GM23248 (cell line): ENCODE measurements around the gene TTBK2. TPM values are rescaled to one million over a fixed set of nuclear protein-coding genes. Genes with fewer than 3 reads are reported as not detected.
A peak's percentile ranks its signal among the peaks of the same experiment; 100 is the strongest.

Source experiments
- DNase-seq: peaks from one replicate; pipeline ENCODE4 v3.0.0-alpha.2; 2015
- H2AFZ ChIP-seq: fragments of 200-600 bp; sonication (generic); 2 replicates; pipeline ENCODE4 v1.6.1; 2016; ENCODE audit warnings: antibody characterized with exemption
- H3F3A ChIP-seq: fragments of 200-600 bp; sonication (generic); 2 replicates; pipeline ENCODE4 v1.6.1; 2016; ENCODE audit warnings: mild to moderate bottlenecking, antibody characterized with exemption, mixed run types; ENCODE audit not compliant: insufficient read depth
- H3K27ac ChIP-seq: fragments of 200-600 bp; sonication (generic); 2 replicates; pipeline ENCODE4 v1.5.1; 2016; ENCODE audit warnings: mild to moderate bottlenecking
- H3K27me3 ChIP-seq: fragments of 200-600 bp; sonication (generic); replicated peaks from 2 replicates; pipeline ENCODE4 v1.6.1; 2016; ENCODE audit warnings: mild to moderate bottlenecking; ENCODE audit not compliant: insufficient read depth
- H3K36me3 ChIP-seq: fragments of 200-600 bp; sonication (generic); 2 replicates; pipeline ENCODE4 v1.6.1; 2016; ENCODE audit warnings: low read depth, mild to moderate bottlenecking
- H3K4me1 ChIP-seq: fragments of 200-600 bp; sonication (generic); 2 replicates; pipeline ENCODE4 v1.6.1; 2016; ENCODE audit warnings: mild to moderate bottlenecking; ENCODE audit not compliant: insufficient read depth
- H3K4me2 ChIP-seq: fragments of 200-600 bp; sonication (generic); one replicate; pipeline ENCODE4 v1.6.1; 2016; ENCODE audit warnings: mild to moderate bottlenecking; ENCODE audit not compliant: unreplicated experiment
- H3K4me3 ChIP-seq: fragments of 200-600 bp; sonication (generic); 2 replicates; pipeline ENCODE4 v1.5.1; 2016; ENCODE audit warnings: mild to moderate bottlenecking
- H3K79me2 ChIP-seq: fragments of 200-600 bp; sonication (generic); 2 replicates; pipeline ENCODE4 v1.6.1; 2016; ENCODE audit warnings: mild to moderate bottlenecking; ENCODE audit not compliant: insufficient read depth
- H3K9ac ChIP-seq: fragments of 200-600 bp; sonication (generic); 2 replicates; pipeline ENCODE4 v1.6.1; 2016; ENCODE audit warnings: mild to moderate bottlenecking
- H3K9me2 ChIP-seq: fragments of 200-600 bp; sonication (generic); 2 replicates; pipeline ENCODE4 v1.6.1; 2016; ENCODE audit warnings: mixed run types, mild to moderate bottlenecking, moderate library complexity; ENCODE audit not compliant: insufficient read depth
- H3K9me3 ChIP-seq: fragments of 200-600 bp; sonication (generic); one replicate; pipeline ENCODE4 v1.6.1; 2017; ENCODE audit warnings: low read depth
- H4K20me1 ChIP-seq: fragments of 200-600 bp; sonication (generic); 2 replicates; pipeline ENCODE4 v1.6.0; 2016; ENCODE audit not compliant: insufficient read depth
- EZH2 ChIP-seq: fragments of 200-600 bp; sonication (generic); IDR thresholded peaks from 2 replicates; pipeline ENCODE4 v1.6.1; 2018; ENCODE audit warnings: antibody characterized with exemption, mild to moderate bottlenecking; ENCODE audit not compliant: insufficient read depth, poor library complexity, severe bottlenecking
- EZH2phosphoT487 ChIP-seq: fragments of 200-600 bp; sonication (generic); IDR thresholded peaks from 2 replicates; pipeline ENCODE4 v1.6.1; 2018; ENCODE audit warnings: antibody characterized with exemption, moderate library complexity, mild to moderate bottlenecking, low read depth; ENCODE audit not compliant: insufficient read depth
- WGBS, 2 experiments: methylation state at CpG; one replicate each; pipeline ENCODE4 v1.1.6; 2015 to 2017; ENCODE audit warnings: low lambda C conversion rate in 2 of 2, low coverage in 1 of 2; ENCODE audit errors: missing lambda C conversion rate in 2 of 2; 5-methylcytosine and 5-hydroxymethylcytosine counted together
- in situ Hi-C: fragments of 300-500 bp; cut with MboI; formaldehyde crosslinking; loops from 2 replicates; pipeline ENCODE4 v1.15.0; 2020
- polyA plus RNA-seq: library from polyadenylated mRNA; unstranded; fragments of >200 nt; fragmentation: Nextera tagmentation; extraction: Ambion mirVana; gene quantifications from 2 replicates; pipeline ENCODE4 v1.2.1, GENCODE V29; 2016
- total RNA-seq: library from RNA; depleted of rRNA; stranded (reverse); fragments of >200 nt; shearing (Covaris generic); gene quantifications from 2 replicates; pipeline ENCODE4 v1.2.3, GENCODE V29; 2014

Gene TTBK2
- total and polyA plus RNA-seq, 2 experiments from 2014 or later = 5.1 to 6.3 TPM

GRCh38 chr15:42858999-42859789 lies 61.4 kb downstream of the TTBK2 start:
- H3K9me2 ChIP-seq = no peaks in the 10 kb centered on the region
- no peak overlapping the region for H3K4me2 ChIP-seq
- in situ Hi-C loops = no loop called here
- H3K79me2 ChIP-seq = peaks cover 11% of the 10 kb centered on the region; the same call in 1 of the 2 replicates
- H3K9ac ChIP-seq = no peak overlapping the region
- DNase-seq = no peak
- no peaks in the 10 kb centered on the region; the same call in 1 of the 2 replicates for H3K36me3 ChIP-seq
- H3K4me1 ChIP-seq = 0 out of 2 replicates have a peak, but pooled peaks cover 6% of the 10 kb centered on the region
- H2AFZ ChIP-seq = no peak overlapping the region
- H3K9me3 ChIP-seq = no peaks in the 10 kb centered on the region
- no peak for TF ChIP-seq EZH2phosphoT487
- no peak for TF ChIP-seq EZH2
- H3F3A ChIP-seq = no peaks in the 10 kb centered on the region
- 0 out of 2 replicates have a peak, but pooled peaks cover 6% of the 10 kb centered on the region for H4K20me1 ChIP-seq
- no peak overlapping the region for H3K4me3 ChIP-seq
- WGBS, 2 experiments = 93% methylated on average over 2 of the region's 2 CpGs
- H3K27ac ChIP-seq = no peak overlapping the region
- no peaks in the 10 kb centered on the region for H3K27me3 ChIP-seq

GRCh38 chr15:42858540-42858939 lies 62.0 kb downstream of the TTBK2 start:
- H3K4me1 ChIP-seq = 0 out of 2 replicates have a peak, but pooled peaks cover 6% of the 10 kb centered on the region
- H3K9ac ChIP-seq = no peak overlapping the region
- H3K36me3 ChIP-seq = no peaks in the 10 kb centered on the region; the same call in 1 of the 2 replicates
- no peaks in the 10 kb centered on the region for H3K9me2 ChIP-seq
- no peaks in the 10 kb centered on the region for H3F3A ChIP-seq
- H2AFZ ChIP-seq = no peak overlapping the region
- TF ChIP-seq EZH2 (no peak), EZH2phosphoT487 (no peak)
- in situ Hi-C loops = no loop called here
- peaks cover 11% of the 10 kb centered on the region; the same call in 1 of the 2 replicates for H3K79me2 ChIP-seq
- no peak overlapping the region for H3K4me3 ChIP-seq
- no peak for DNase-seq
- no peak overlapping the region for H3K4me2 ChIP-seq
- H3K27me3 ChIP-seq = no peaks in the 10 kb centered on the region
- H4K20me1 ChIP-seq = 0 out of 2 replicates have a peak, but pooled peaks cover 6% of the 10 kb centered on the region
- no peak overlapping the region for H3K27ac ChIP-seq
- H3K9me3 ChIP-seq = no peaks in the 10 kb centered on the region
- WGBS, 2 experiments = 70 to 82% methylated on average over 2 of the region's 2 CpGs

GRCh38 chr15:42854576-42854975 lies 66.0 kb downstream of the TTBK2 start:
- 94 to 96% methylated on average over 3 of the region's 3 CpGs for WGBS, 2 experiments
- no peaks in the 10 kb centered on the region for H3K79me2 ChIP-seq

GRCh38 chr15:42849836-42850235 lies 70.7 kb downstream of the TTBK2 start:
- Histone ChIP-seq H3K4me3 (no peak overlapping the region), H3K4me2 (no peak overlapping the region), H3K9ac (no peak overlapping the region), H3K27ac (no peak overlapping the region), H3F3A (no peaks in the 10 kb centered on the region), H3K27me3 (no peaks in the 10 kb centered on the region), H3K36me3 (no peaks in the 10 kb centered on the region; the same call in 1 of the 2 replicates), H3K9me3 (no peaks in the 10 kb centered on the region), H3K4me1 (0 out of 2 replicates have a peak, but pooled peaks cover 6% of the 10 kb centered on the region), H4K20me1 (no peaks in the 10 kb centered on the region), H3K79me2 (no peaks in the 10 kb centered on the region), H3K9me2 (no peaks in the 10 kb centered on the region), H2AFZ (no peak overlapping the region)
- no peak for DNase-seq
- TF ChIP-seq EZH2 = no peak
- TF ChIP-seq EZH2phosphoT487 = no peak
- WGBS, 2 experiments = 71 to 91% methylated on average over 2 of the region's 2 CpGs
- in situ Hi-C loops = no loop called here

More at GRCh38 chr15:42854576-42854975, 66.0 kb downstream of the TTBK2 start:
- H3K36me3 ChIP-seq = no peaks in the 10 kb centered on the region
- no peaks in the 10 kb centered on the region for H3K9me2 ChIP-seq
- in situ Hi-C loops = no loop called here
- 0 out of 2 replicates have a peak, but pooled peaks cover 6% of the 10 kb centered on the region for H3K4me1 ChIP-seq
- no peak overlapping the region for H3K4me3 ChIP-seq
- H3K4me2 ChIP-seq = no peak overlapping the region
- H3K9ac ChIP-seq = no peak overlapping the region
- H4K20me1 ChIP-seq = no peaks in the 10 kb centered on the region
- H3K9me3 ChIP-seq = no peaks in the 10 kb centered on the region
- TF ChIP-seq EZH2phosphoT487 (no peak), EZH2 (no peak)
- DNase-seq = peak; percentile 6
- no peaks in the 10 kb centered on the region for H3F3A ChIP-seq
- no peaks in the 10 kb centered on the region for H3K27me3 ChIP-seq
- no peak overlapping the region for H2AFZ ChIP-seq
- H3K27ac ChIP-seq = no peak overlapping the region
